Stimulated activated CD8-positive, alpha-beta memory T cell treated with anti-CD3 and anti-CD28 coated beads, Interleukin-7, amount 100 ng/mL, for 48 hours (primary cell): ENCODE results near the gene LDLRAP1.
"Not testable (repeated sequence)": the region's sequence is repeated elsewhere in the genome, so short reads cannot be mapped to it uniquely, and the experiment has no call there.

Experiments
- DNase-seq, 2 donors: peaks; one replicate each; pipeline ENCODE4 v3.0.0-alpha.2; 2020; ENCODE audit warnings: low read depth in 1 of 2; ENCODE audit errors: extremely low read depth in 1 of 2

LDLRAP1 gene, protein sequence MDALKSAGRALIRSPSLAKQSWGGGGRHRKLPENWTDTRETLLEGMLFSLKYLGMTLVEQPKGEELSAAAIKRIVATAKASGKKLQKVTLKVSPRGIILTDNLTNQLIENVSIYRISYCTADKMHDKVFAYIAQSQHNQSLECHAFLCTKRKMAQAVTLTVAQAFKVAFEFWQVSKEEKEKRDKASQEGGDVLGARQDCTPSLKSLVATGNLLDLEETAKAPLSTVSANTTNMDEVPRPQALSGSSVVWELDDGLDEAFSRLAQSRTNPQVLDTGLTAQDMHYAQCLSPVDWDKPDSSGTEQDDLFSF

GRCh38 chr1:25543425-25544242 lies at the start of gene LDLRAP1:
LDLRAP1 (plus strand) TSS chr1:25543606; CDS start chr1:25543699, 93 bp downstream.
- peak; percentile 37 to 41 for DNase-seq

DNA sequence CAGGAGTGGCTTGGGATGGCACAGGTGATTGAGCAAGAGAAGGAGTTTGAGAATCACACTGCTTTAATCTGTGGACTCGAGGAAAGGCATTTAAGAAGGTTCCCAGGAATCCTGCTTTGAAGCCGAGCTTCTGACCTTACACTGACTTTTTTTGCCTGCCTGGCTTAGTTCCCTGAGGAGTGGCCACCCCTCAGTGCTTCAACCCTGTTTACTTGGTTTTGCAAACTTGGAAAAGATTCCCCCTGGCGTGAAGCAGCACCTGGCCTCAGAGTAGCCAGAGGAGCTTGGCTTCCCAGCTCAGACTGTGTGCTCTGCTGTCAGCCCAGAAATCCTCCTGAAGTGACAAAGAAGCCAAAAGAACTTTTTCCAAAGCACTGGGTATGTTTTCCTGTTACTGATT lies 48.5 kb upstream of the LDLRAP1 start:
- DNase-seq, result no peak

GRCh38 chr1:25500694-25501093 lies 42.7 kb upstream of the LDLRAP1 start:
- no peak for DNase-seq

DNA sequence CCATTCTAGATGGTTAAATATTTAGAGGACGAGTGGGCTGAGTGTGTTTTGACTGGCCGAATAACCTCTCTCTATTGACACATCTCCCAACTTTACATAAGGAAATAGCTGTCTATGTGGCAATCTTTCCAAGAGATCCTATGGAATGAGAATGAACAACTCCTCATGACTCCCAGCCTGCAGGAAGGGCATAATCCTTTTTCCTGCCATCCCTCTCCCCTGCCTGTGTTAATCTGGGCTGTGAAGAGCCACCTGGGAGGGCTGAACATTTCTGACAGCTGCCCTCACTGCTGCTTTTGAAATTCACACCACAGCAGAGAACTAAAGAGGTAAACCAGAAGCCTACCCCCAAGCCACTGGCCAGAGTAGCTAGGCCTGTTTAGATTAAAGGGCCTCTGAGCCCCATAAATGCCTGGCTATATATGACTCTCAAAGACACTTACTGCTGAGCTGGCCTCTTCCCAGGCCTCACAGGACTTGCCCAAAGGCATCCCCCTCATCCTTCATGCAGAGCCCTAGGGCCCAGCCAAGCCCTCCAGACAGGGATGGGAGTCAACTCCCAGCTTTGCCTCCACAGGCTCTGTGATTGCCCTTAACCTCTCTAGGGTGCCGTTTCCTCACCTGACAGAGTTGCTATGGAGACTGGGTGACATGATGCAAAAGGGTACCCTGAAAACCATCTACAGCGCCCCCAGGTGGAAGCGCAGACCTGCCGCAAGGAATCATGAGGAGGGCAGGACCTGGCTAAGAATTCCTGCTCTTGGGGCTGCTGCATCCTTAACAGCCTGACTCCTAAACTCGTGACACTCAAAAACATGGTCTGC lies 42.0 kb upstream of the LDLRAP1 start:
- DNase-seq, result no peak

GRCh38 chr1:25502957-25503356 lies 40.4 kb upstream of the LDLRAP1 start:
- DNase-seq, result no peak

- peak; percentile 23 to 33 for DNase-seq
Measured at GRCh38 chr1:25503551-25504426, 39.6 kb upstream of the LDLRAP1 start.

DNA sequence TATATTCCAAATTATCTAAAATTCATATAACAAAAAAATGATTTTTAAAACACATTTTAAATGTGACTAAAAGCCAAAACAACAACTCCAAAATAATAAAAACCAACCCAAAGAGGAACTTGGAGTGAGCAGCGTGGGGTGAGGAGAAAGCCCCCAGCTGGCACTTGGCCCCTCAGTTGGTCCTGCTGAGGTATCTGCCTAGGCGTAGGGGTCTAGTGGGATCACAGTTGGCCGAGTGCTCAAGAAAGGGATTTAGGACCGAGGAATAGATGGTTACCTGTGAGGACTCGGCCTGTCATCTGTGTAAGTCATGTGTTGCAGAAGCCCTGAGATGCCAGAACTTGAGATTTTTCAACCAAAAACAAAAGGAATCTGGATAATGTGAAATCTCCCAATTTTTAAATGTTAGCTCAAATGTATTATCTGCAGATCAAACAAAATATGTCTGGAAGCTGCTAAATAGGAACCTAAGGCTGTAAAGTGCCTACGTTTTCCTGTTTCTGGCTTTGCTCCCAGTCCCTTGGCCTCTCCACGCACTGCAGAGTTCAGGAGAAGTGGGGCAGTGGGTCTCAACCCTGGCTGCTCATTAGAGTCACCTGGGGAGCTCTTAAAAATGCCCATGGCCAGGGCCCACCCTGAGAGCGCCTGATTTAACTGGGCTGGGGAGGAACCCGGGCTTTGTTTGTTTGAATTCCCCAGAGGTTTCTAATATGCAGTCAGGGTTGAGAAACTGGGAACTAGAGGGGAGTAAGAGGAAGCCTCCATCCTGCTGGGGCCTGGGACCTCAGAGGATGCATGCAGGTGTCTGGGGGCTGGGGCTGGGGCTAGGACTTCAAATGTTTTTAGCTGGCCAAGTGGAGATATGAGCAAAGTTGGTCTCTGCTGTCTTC lies 38.5 kb upstream of the LDLRAP1 start:
- no peak for DNase-seq

DNA sequence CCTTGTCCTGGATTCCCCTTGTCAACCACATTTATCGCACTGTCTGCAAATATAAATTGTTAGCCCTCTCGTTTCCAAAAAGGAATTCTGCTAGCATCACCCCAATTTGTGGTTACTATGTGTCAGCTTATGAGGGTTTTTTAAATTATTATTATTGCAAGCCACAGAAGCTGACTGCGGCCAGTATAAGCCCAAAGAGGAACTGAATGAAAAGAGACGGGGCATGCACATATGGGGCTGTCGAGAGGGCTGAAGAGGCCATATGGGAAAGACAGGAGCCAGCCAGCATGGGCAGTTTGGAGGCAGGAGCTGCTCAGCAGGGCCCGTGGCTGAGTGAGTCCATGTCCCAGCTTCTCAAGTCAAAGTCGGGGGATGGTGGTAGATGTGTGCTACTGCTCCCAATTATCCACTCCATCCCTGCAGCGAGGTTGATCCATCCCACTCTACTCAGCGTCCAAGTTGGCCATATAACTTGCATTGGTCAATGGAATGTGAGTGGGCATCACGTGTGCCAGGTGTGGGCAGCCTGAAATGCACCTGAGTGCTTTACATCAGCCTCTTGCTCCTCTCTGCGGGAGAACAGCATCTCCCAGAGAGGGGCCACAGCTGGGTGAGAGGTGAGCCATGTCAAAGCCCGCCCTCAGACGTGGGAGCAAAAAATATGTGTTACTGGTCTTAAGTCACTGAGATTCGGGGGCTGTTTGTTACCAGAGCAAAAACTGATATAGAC lies 37.6 kb upstream of the LDLRAP1 start:
- DNase-seq, result no peak

GRCh38 chr1:25506566-25507463 lies 36.6 kb upstream of the LDLRAP1 start:
- not testable (repeated sequence) for DNase-seq

- no peak for DNase-seq
Measured at GRCh38 chr1:25513666-25514065, 29.7 kb upstream of the LDLRAP1 start.

DNA sequence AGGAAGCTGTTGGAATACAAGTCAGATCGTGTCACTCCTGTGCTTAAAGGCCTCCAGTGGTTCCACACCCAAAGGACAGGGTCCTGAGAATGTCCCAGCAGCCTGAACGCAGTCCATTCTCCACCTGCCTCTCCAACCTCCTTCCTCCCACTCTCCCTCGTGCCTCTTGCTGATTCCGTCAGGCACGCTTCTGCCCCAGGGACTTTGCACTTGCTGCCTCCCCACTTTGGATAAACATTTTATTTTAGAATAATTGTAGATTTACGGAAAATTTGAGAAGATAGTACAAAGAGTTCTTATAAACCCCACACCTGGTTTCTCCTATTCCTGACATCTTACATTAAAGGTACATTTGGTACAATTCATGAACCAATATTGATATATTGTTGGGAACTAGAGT lies 28.4 kb upstream of the LDLRAP1 start:
- DNase-seq, result no peak

- DNase-seq, result no peak
Measured at GRCh38 chr1:25516686-25517085, 26.7 kb upstream of the LDLRAP1 start.

DNA sequence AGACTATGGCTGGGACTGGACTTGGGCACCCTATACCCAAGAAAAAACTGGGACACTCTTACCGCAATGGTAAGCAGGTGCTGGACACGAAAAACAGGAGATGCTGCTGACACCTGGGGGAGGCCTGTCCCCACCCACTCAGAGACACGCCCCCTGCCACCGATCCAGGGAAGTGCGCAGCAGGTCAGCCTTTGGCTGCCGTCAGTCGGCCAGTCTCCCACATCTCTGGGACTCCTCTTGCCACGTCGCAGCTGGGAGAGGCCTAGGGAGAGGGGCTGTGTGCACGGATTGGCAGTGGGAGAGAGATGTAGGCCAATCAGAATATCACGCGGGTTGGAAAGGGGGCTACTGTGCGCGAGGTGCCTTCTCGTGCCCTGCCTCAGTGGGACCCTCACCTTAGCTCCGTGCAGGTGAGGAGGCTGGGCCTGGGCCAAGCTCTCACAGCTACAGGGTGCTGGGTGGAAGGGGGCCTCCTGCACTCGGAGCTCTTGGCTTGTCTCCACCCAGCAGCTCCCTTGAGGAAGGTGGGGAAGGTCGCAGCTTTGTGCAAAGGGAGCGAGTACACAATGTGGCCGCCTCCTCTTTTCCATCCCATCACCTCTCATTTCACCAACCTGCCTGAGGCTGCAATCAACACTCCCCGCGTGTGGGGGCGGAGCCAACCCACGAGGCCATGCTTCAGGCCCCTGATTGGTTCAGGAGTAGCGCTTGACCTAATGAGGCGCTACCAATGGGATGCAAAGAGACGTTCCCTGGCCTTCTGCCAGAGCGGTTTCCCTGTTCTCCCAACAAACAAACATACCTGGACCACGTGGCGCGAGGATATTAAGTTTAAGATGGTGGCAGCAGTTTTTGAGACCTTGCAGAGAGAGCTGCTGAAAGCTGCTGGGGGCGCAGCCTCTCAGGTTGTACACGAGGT lies 25.7 kb upstream of the LDLRAP1 start:
- no peak for DNase-seq

DNA sequence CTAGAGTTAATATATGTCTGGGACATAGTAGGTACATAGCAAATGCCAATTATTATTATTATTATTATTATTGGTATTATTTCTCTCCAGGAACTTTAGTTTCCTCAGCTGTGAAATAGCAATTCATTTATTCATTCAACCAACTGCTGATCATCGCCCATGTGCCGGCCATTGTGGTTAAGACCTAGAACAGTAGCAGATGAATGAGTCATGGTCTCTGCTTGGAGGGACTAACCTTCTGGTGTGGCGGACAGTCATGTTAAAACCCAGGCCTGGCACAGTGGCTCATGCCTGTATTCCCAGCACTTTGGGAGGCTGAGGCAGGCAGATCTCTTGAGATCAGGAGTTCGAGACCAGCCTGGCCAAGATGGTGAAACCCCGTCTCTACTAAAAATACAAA lies 23.8 kb upstream of the LDLRAP1 start:
- no peak for DNase-seq

DNA sequence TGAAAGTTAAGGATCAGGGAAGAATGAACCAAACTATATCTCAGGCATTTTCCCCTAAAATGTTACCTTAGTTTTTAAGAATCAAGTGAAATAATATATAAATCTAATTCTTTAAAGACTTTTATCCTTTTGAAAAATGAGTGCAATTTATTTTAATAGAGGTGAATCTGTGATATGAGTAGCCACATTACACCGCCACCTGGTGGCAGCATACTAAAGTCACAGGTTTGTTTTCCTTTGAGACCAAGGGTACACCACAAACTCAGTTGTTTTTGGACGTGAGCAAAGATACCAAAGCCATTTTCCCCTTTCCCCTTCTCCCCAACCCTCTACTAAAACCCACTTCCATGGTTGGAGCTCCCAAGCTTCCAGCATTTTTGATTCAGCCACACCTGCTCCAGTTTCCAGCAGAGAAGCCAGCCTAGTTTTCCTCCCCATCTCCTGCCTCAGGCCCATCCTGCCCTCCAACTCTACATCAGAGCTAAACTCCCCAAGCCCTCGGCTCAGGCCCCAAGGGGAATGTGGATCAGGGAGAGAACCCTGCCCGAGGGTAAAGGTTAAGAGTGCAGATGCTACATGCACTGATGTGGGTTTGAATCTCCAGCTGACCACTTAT lies 22.9 kb upstream of the LDLRAP1 start:
- peak; percentile 22 to 45 for DNase-seq

- no peak for DNase-seq
Measured at GRCh38 chr1:25522031-25522655, 21.3 kb upstream of the LDLRAP1 start.
